GM21825 (cell line): ENCODE results near the gene NTN5.
"Not testable (repeated sequence)": the region's sequence is repeated elsewhere in the genome, so short reads cannot be mapped to it uniquely, and the experiment has no call there.

Experiments
- ATAC-seq: cut with Tn5 transposase; IDR thresholded peaks from one replicate; pipeline ENCODE4 v1.9.1; 2021; ENCODE audit warnings: mild to moderate bottlenecking, moderate library complexity; ENCODE audit not compliant: unreplicated experiment

NTN5 gene

GRCh38 chr19:48645620-48646000 is 27.2 kb downstream of the NTN5 start:
- ATAC-seq = no peak

DNA sequence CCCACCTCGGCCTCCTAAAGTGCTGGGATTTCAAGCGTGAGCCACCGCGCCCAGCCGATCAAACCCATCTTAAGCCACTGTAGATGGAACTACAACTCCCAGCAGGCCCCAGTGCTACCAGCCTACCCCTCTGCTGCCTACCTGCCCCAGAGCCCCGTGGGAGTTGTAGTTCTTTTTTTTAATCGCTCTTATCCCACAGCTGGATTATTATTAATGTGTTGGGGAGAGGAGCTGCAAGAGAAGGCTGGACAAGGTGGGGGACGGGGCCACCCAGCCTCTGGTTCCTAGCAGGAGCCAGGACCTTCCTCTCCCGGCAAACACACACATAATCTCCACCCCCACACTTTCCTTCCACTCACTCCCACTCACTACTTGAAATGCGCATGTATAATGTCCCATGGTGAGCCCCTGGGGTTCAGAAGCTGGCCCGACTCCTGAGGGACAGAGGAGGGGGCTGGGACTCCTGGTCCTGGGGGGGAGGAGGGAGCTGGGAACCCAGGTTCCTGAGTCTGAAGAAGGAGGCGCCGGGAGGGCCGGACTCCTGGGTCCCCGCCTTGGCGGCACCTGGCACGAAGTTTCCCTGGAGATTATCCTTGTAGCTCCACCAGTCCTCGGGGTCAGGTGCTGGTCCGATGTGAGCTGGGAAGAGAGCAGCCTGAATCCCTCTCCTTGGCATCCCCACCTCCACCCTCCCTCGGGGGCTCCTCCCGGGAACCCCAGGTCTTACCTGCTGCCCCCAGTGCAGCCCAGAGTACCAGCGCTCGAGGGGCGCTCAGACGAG is 27.8 kb downstream of the NTN5 start:
- ATAC-seq = no peak

DNA sequence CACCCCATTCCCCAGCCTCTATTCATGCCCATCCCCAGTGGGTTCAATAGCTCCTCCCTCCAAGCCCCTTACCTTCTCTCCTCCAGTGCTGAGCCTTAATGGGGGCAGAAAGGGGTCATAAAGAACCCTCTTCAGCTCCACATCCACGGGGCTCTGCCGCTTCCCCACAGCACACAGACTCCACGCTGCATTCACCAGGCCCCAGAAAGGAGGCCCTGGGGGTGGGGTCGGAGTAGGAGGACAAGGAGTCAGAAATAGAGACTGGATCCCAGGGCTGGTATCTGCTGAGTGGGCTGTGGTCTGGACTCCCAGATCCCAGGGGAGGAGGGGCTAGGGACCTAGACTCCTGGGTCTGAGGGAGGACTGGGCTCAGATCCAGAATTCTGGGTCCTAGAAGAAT is 28.5 kb downstream of the NTN5 start:
- no peak for ATAC-seq

- no peak for ATAC-seq
These were observed 30.0 kb downstream of the NTN5 start for GRCh38 chr19:48642862-48643261.

DNA sequence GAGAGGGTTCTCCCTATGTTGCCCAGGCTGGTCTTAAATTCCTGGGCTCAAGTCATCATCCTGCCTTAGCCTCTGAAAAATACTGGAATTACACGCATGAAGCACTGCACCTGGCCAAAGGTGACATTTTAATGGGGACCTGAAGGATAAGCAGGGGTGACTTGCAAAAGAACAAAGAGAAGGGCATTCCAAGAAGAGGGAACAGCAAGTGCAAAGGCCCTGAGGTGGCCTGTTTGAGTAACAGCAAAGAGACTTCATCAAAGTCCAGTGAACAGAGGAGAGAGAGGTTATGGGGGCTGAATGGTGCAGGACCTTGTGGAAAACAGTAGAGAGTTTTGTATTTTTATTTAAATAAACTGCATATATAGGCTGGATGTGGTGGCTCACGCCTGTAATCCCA is 31.0 kb downstream of the NTN5 start:
- ATAC-seq = no peak

- no peak for ATAC-seq
These were observed 33.1 kb downstream of the NTN5 start for GRCh38 chr19:48639483-48640375.

DNA sequence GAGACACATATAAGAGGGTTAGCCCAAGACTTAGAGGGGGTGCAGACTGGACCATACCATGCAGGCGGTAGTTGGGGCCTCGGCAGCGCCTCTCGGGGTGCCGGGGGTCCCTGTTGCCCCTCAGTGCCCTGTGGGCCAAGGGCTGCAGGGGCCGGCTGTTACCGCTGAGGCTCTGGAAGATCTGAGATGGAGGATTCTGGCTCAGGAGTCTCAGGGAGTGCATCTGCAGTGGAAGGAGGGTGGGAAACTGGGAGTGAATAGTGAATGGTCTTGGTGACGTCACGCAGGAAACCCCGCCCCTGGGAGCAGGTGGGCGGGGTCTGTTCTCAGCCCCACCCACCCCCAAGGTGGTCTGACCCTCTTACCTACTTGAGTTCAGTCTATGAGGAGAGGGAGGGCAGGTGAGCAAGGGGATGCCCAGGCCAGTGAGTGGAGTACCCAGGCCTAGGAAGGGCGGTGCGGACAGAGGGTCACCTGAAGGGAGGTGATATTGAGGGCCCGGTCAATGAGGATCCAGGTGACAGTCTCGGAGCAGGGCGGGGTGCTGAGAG is 33.9 kb downstream of the NTN5 start:
- ATAC-seq = no peak

DNA sequence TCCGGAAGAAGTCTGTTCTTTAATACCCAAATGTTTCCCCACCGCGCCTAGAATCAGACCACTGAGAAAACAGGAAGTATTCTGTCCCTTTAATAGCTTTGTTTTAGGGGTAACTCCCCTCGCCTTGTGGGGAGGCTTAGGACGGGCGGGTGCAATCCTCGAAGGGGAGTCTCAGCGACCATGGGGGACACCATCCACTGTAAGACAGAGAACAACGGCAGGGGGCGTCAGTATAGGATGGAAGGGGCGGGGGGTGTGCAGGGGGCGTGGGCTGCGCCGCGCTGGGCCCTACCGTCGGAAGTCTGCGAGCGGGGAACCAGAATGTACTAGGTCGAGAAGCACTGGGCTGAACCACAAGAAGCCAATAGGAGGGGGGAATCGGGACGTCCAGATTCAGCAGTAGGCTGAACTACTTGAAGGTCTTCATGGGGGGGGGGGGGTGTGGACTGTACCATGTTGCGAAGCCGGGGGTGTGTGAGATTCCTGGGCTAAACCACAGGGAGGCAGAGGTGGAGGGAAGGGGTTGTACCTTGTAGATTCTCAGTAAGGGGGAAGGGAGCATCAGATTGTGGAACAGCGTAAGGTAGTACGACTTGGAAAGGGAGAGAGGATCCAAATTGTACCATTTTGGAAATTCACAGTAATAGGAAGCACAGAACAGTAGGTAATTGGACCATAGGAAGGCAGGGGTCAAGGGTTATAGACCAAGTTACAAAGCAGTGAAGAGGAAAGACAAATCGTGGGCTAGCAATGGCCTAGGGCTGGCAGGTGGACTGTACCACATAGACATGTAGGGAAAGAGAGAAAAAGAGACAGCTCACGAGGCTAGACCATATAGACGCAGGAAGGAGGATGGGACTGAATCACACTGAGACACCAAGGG is 34.6 kb downstream of the NTN5 start:
- ATAC-seq = peak; percentile 5

GRCh38 chr19:48637449-48637947 is 35.3 kb downstream of the NTN5 start:
- peak; percentile 59 for ATAC-seq

GRCh38 chr19:48636859-48637448 is 35.9 kb downstream of the NTN5 start, which contains the start of gene DBP:
TSS of gene DBP (minus strand) at chr19:48637379. CDS start at chr19:48636994, 385 bp downstream.
- ATAC-seq = no peak

DNA sequence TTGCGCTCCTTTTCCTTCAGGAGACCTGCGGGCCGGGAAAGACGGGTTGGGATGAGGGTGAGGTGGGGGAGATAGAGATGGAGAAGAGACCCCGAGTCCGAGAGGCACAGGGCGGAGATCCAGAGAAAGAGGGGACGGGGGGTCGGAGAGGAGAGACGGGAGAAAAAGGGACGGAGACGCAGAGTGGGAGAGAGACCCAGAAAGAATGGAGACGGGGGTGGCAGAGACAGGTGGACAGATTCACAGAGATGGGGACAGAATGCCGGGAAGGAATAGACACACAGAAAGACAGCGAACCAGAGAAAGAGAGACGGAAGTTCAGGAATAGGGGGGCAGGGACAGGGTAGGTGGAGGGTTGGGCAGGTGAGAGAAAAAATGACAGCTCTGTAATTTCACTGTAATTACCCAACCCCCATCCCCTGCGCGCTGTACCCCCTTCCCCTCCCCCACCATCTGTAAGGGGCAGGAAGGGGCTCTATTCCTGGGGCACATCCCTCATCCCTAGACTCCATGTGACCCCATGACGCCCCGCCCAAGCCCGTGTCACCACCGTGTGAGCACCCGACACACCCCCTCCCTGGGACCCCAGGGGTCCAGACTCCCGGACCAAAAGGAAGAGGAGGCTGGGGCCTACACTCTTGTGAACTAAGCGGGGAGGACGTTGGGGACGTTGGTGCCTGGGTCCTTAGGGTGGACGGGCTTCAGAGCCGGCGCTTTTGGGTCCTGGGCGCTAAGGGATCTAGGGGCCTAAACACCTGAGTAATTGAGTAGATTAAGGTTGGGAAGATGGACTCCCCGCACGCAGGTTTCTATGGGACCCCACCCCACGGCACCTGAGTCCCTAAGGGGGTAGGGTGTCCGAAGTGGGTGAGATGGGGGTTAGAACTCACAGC is 36.6 kb downstream of the NTN5 start:
- no peak for ATAC-seq

- ATAC-seq = no peak
These were observed 37.4 kb downstream of the NTN5 start for GRCh38 chr19:48635263-48635965.

DNA sequence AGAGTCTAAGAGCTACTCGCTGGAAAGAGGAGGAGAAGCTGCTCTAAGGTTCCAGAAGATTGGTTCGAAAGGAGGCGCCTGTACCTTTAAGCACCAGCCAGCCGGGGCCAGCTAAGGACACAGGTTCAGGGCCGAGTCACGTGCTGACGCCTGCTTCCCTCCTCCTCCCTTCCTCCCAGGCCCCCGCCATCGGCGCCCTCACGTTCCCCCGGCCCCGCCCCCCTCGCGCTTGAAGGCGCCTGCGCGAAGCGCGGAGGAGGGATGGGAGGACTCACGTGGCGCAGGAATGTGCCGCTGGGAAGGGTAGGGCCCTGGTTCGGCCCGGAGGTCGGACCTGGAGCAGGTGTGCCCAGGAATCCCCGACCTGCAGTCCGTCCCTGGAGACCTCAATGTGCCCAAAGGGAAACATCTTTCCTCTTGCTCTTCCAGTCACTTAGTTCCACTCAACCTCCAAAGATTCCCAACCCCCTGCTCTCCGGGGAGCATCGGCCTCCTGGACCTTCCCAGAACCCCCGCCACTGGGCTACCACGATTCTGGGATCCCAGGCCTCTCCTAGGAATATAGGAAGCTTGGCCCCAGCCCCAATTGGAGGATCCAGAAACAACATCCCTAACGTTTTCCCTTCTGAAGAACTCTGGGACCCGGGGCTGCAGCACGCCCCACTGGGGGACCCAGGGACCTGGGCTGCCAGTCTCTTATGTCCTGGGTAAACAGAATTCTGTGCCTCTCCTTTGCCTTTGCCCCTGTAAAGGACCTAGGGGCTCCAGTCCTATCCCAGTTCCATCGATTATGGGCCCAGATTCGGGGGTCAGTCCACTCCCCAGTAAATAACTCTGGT is 38.2 kb downstream of the NTN5 start:
- peak; percentile 34 for ATAC-seq

DNA sequence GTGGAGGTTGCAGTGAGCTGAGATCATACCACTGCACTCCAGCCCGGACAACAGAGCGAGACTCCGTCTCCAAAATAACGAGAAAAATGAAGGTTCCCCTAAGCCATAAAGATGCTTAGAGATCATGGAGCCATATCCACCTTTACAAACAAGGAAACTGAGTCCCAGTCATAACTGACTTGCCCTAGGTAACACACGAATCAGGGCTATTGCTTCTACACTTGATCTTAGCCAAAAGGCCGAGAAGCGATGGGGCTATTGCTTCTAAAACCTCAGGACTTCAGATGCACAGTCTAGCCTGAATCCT is 38.8 kb downstream of the NTN5 start:
- no peak for ATAC-seq

GRCh38 chr19:48633148-48634035 is 39.4 kb downstream of the NTN5 start:
- no peak for ATAC-seq

DNA sequence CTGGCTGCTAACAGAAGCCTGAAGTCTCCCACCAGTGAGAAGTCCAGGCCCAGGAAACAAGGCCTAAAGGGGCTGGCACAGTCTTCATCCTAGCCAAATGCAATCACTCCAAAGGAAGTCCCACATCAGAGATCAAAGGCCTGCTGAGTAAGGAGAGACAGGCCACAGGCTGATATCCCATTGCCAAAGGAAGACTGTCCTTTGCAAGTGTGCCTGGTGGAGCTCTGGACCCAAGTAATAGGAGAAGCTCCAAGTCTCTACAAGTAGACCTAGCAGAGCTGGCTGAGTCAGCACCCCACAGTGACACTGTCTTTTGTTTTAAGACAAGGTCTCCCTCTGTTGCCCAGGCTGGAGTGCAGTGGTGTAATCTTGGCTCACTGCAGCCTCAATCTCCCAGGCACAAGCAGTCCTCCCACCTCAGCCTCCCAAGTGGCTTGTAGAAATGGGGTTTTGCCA is 40.1 kb downstream of the NTN5 start:
- ATAC-seq = no peak

- ATAC-seq = not testable (repeated sequence)
These were observed 40.5 kb downstream of the NTN5 start for GRCh38 chr19:48632286-48632685.
